H9 (cell line): Measurements from ENCODE around the gene ACSM5. TPM values are rescaled to one million over a fixed set of nuclear protein-coding genes. Genes with fewer than 3 reads are reported as not detected.

Source experiments
- DNase-seq: peaks from one replicate; pipeline ENCODE4 v3.0.0-alpha.2; 2017
- H2AFZ ChIP-seq: one replicate; pipeline ENCODE4 v1.6.1; 2013; ENCODE audit warnings: mild to moderate bottlenecking, low read length, control low read depth, moderate library complexity
- H2AK5ac ChIP-seq: 2 replicates; pipeline ENCODE4 v1.6.1; 2013; ENCODE audit warnings: low read length, control low read depth, mixed read lengths; ENCODE audit not compliant: insufficient read length
- H2BK120ac ChIP-seq: one replicate; pipeline ENCODE4 v1.6.1; 2013; ENCODE audit warnings: low read depth, mild to moderate bottlenecking, low read length, control low read depth, inconsistent platforms; ENCODE audit not compliant: poor library complexity, severe bottlenecking
- H2BK12ac ChIP-seq: 2 replicates; pipeline ENCODE4 v1.6.1; 2013; ENCODE audit warnings: low read length, control low read depth, mixed read lengths, low read depth; ENCODE audit not compliant: insufficient read length
- H2BK15ac ChIP-seq: 2 replicates; pipeline ENCODE4 v1.6.1; 2013; ENCODE audit warnings: low read depth, low read length, control low read depth
- H2BK20ac ChIP-seq: one replicate; pipeline ENCODE4 v1.6.1; 2013; ENCODE audit warnings: low read depth, mild to moderate bottlenecking, low read length, control low read depth, inconsistent platforms; ENCODE audit not compliant: poor library complexity, severe bottlenecking
- H2BK5ac ChIP-seq: 2 replicates; pipeline ENCODE4 v1.6.1; 2013; ENCODE audit warnings: low read length, control low read depth, mixed read lengths; ENCODE audit not compliant: insufficient read length
- H3K14ac ChIP-seq: 2 replicates; pipeline ENCODE4 v1.6.1; 2013; ENCODE audit warnings: low read length, control low read depth; ENCODE audit not compliant: insufficient read depth
- H3K18ac ChIP-seq: 2 replicates; pipeline ENCODE4 v1.6.1; 2013; ENCODE audit warnings: low read depth, mild to moderate bottlenecking, mixed read lengths, low read length, control low read depth; ENCODE audit not compliant: insufficient read length
- H3K23ac ChIP-seq: 2 replicates; pipeline ENCODE4 v1.6.1; 2013; ENCODE audit warnings: low read length, control low read depth, mixed read lengths, low read depth; ENCODE audit not compliant: insufficient read length
- H3K23me2 ChIP-seq: 2 replicates; pipeline ENCODE4 v1.6.1; 2013; ENCODE audit warnings: low read depth, mild to moderate bottlenecking, mixed read lengths, low read length, control low read depth; ENCODE audit not compliant: insufficient read length, poor library complexity, severe bottlenecking
- H3K27ac ChIP-seq: 2 replicates; pipeline ENCODE4 v1.5.1; 2013; ENCODE audit warnings: low read length, control low read depth, mixed read lengths, low read depth; ENCODE audit not compliant: insufficient read length
- H3K27me3 ChIP-seq: 2 replicates; pipeline ENCODE4 v1.6.1; 2013; ENCODE audit warnings: low read length, control low read depth, inconsistent platforms; ENCODE audit not compliant: insufficient read depth
- H3K4ac ChIP-seq: 2 replicates; pipeline ENCODE4 v1.6.1; 2013; ENCODE audit warnings: low read depth, mild to moderate bottlenecking, control low read depth, inconsistent platforms, low read length, moderate library complexity
- H3K4me1 ChIP-seq: 2 replicates; pipeline ENCODE4 v1.6.1; 2013; ENCODE audit warnings: low read length, control low read depth, inconsistent platforms; ENCODE audit not compliant: insufficient read depth
- H3K4me2 ChIP-seq: 2 replicates; pipeline ENCODE4 v1.6.1; 2013; ENCODE audit warnings: low read length, control low read depth, mixed read lengths; ENCODE audit not compliant: insufficient read length, insufficient read depth
- H3K56ac ChIP-seq: 2 replicates; pipeline ENCODE4 v1.6.1; 2013; ENCODE audit warnings: low read depth, mild to moderate bottlenecking, mixed read lengths, low read length, control low read depth; ENCODE audit not compliant: insufficient read length
- H3K79me1 ChIP-seq: 2 replicates; pipeline ENCODE4 v1.6.1; 2013; ENCODE audit warnings: low read depth, mild to moderate bottlenecking, moderate library complexity, low read length, control low read depth, inconsistent platforms; ENCODE audit not compliant: insufficient read depth, poor library complexity, severe bottlenecking
- H3K79me2 ChIP-seq: 2 replicates; pipeline ENCODE4 v1.6.1; 2013; ENCODE audit warnings: low read length, control low read depth, inconsistent platforms; ENCODE audit not compliant: insufficient read depth
- H3K9ac ChIP-seq: 2 replicates; pipeline ENCODE4 v1.6.1; 2013; ENCODE audit warnings: low read length, control low read depth, mixed read lengths; ENCODE audit not compliant: insufficient read length; ENCODE audit errors: extremely low read depth
- H3K9me3 ChIP-seq: one replicate; pipeline ENCODE4 v1.6.1; 2013; ENCODE audit warnings: low read depth, low read length, inconsistent platforms; ENCODE audit not compliant: control insufficient read depth
- H3T11ph ChIP-seq: one replicate; pipeline ENCODE4 v1.6.1; 2013; ENCODE audit warnings: mild to moderate bottlenecking, low read length, control low read depth, inconsistent platforms
- H4K20me1 ChIP-seq: one replicate; pipeline ENCODE4 v1.6.1; 2013; ENCODE audit not compliant: control insufficient read depth, insufficient read length, insufficient read depth
- H4K5ac ChIP-seq: 2 replicates; pipeline ENCODE4 v1.6.1; 2013; ENCODE audit warnings: low read depth, mild to moderate bottlenecking, mixed read lengths, low read length, control low read depth; ENCODE audit not compliant: insufficient read length
- H4K8ac ChIP-seq: replicated peaks from 2 replicates; pipeline ENCODE4 v1.6.1; 2013; ENCODE audit warnings: low read length, control low read depth, mixed read lengths, low read depth; ENCODE audit not compliant: insufficient read length
- H4K91ac ChIP-seq: 2 replicates; pipeline ENCODE4 v1.6.1; 2013; ENCODE audit warnings: low read depth, mild to moderate bottlenecking, moderate library complexity, mixed read lengths, low read length, control low read depth; ENCODE audit not compliant: insufficient read length
- H3K27ac Mint-ChIP-seq, 3 experiments: 2 replicates in 2 of 3; 3 replicates in 1 of 3; pipeline ENCODE4 v1.8.0; 2020 to 2021; ENCODE audit warnings: mixed read lengths in 3 of 3, mild to moderate bottlenecking in 1 of 3, moderate library complexity in 1 of 3
- H3K27me3 Mint-ChIP-seq: 2 replicates; pipeline ENCODE4 v1.8.0; 2021; ENCODE audit warnings: low read depth, mild to moderate bottlenecking, moderate library complexity, mixed read lengths
- H3K36me3 Mint-ChIP-seq, 3 experiments: 2 replicates in 2 of 3; 3 replicates in 1 of 3; pipeline ENCODE4 v1.8.0; 2020 to 2021; ENCODE audit warnings: low read depth in 3 of 3, mixed read lengths in 3 of 3; ENCODE audit not compliant: insufficient read depth in 1 of 3
- H3K4me1 Mint-ChIP-seq, 2 experiments: 2 replicates each; pipeline ENCODE4 v1.8.0; 2020; ENCODE audit warnings: mixed read lengths in 2 of 2
- H3K4me3 Mint-ChIP-seq, 2 experiments: 2 replicates in 1 of 2; 3 replicates in 1 of 2; pipeline ENCODE4 v1.8.0; 2020 to 2021; ENCODE audit warnings: mild to moderate bottlenecking in 2 of 2, mixed read lengths in 2 of 2, moderate library complexity in 1 of 2
- H3K9me3 Mint-ChIP-seq, 2 experiments: 2 replicates in 1 of 2; 3 replicates in 1 of 2; pipeline ENCODE4 v1.8.0; 2020; ENCODE audit warnings: mild to moderate bottlenecking in 2 of 2, mixed read lengths in 2 of 2, moderate library complexity in 1 of 2
- WGBS: extraction: QIAGEN DNeasy Blood & Tissue Kit; methylation state at CpG from one replicate; pipeline ENCODE4 v1.1.7; 2013; ENCODE audit warnings: missing lambda C conversion rate, low lambda C conversion rate, mixed read lengths; ENCODE audit not compliant: insufficient read length; ENCODE audit errors: extremely low coverage; 5-methylcytosine and 5-hydroxymethylcytosine counted together
- total RNA-seq: library from RNA; stranded (reverse); gene quantifications from 2 replicates; pipeline ENCODE4 v1.2.1, GENCODE V29; 2021
- TF ChIP-seq, protein P1 (sequence below): fragments of 200-600 bp; sonication (generic); conservative IDR thresholded peaks from 3 replicates; pipeline ENCODE4 v1.8.0; 2021; ENCODE audit warnings: antibody characterized with exemption, mild to moderate bottlenecking

ACSM5 gene
- total RNA-seq, 1 experiment from 2014 or later = not detected

DNA sequence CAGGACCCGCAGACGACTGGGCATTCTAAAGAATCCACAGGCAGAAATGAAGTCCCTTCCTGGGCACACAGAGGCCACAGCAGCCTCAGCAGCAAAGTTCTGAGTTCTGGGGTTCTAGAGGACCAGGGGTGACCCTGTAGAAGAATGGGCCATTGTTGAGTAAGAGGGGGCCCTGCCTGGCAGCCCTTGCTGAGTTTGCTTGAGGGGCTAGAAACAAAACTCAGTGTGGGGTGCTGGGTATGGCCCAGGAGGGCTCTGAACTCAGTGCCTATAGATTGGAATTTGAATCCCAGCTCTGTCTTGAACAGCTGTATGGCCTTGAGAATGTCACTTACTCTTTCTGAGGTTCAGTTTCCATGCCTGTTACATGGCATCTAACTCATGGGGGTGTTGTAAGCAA lies 4.7 kb upstream of the ACSM5 start, which contains the start of gene PDILT:
PDILT (minus strand) TSS at position 101 of the 400 bp plus-strand sequence. CDS start 5,437 bp downstream, outside the sequence.
- H3K4ac ChIP-seq = no peak within 1 kb of the TSS
- no peak within 1 kb of the TSS for H3K14ac ChIP-seq
- WGBS = no CpG with 5 or more reads among the region's 2 CpGs
- no peaks in the 10 kb centered on the region; the same call in 1 of the 2 replicates for H3K4me1 ChIP-seq
- no peak within 1 kb of the TSS for H4K8ac ChIP-seq
- H2BK5ac ChIP-seq = no peak within 1 kb of the TSS
- H3K9ac ChIP-seq = no peak within 1 kb of the TSS
- no peak within 1 kb of the TSS for H3K27ac ChIP-seq
- Mint-ChIP-seq H3K27me3 (no peaks in the 10 kb centered on the region), H3K9me3 (no peaks in the 10 kb centered on the region), H3K4me3 (no peak within 1 kb of the TSS), H3K36me3 (no peaks in the 10 kb centered on the region), H3K4me1 (peaks cover 2 to 10% of the 10 kb centered on the region in 2 experiments; a peak in 3 of 4 replicates), H3K27ac (no peak within 1 kb of the TSS)
- H3K79me1 ChIP-seq = no peaks in the 10 kb centered on the region
- no peak within 1 kb of the TSS for H3K18ac ChIP-seq
- TF ChIP-seq, protein P1, sequence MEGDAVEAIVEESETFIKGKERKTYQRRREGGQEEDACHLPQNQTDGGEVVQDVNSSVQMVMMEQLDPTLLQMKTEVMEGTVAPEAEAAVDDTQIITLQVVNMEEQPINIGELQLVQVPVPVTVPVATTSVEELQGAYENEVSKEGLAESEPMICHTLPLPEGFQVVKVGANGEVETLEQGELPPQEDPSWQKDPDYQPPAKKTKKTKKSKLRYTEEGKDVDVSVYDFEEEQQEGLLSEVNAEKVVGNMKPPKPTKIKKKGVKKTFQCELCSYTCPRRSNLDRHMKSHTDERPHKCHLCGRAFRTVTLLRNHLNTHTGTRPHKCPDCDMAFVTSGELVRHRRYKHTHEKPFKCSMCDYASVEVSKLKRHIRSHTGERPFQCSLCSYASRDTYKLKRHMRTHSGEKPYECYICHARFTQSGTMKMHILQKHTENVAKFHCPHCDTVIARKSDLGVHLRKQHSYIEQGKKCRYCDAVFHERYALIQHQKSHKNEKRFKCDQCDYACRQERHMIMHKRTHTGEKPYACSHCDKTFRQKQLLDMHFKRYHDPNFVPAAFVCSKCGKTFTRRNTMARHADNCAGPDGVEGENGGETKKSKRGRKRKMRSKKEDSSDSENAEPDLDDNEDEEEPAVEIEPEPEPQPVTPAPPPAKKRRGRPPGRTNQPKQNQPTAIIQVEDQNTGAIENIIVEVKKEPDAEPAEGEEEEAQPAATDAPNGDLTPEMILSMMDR = no peak
- no peak within 1 kb of the TSS for H3T11ph ChIP-seq
- H4K91ac ChIP-seq = no peak within 1 kb of the TSS
- H2AFZ ChIP-seq = no peak within 1 kb of the TSS
- H2BK120ac ChIP-seq = peak within 1 kb of the TSS; percentile 36
- no peaks in the 10 kb centered on the region for H4K20me1 ChIP-seq
- H3K23me2 ChIP-seq = no peaks in the 10 kb centered on the region
- no peak within 1 kb of the TSS for H2BK20ac ChIP-seq
- no peak for DNase-seq
- no peak within 1 kb of the TSS for H3K23ac ChIP-seq
- H2BK12ac ChIP-seq = no peak within 1 kb of the TSS
- no peak within 1 kb of the TSS for H3K4me2 ChIP-seq
- H2AK5ac ChIP-seq = no peak within 1 kb of the TSS
- H4K5ac ChIP-seq = no peak within 1 kb of the TSS
- no peaks in the 10 kb centered on the region for H3K79me2 ChIP-seq
- H2BK15ac ChIP-seq = no peak within 1 kb of the TSS
- no peaks in the 10 kb centered on the region for H3K9me3 ChIP-seq
- H3K56ac ChIP-seq = no peak within 1 kb of the TSS
- no peaks in the 10 kb centered on the region for H3K27me3 ChIP-seq
